Measurements from ENCODE around the gene MB21D2.

The MB21D2 gene

DNA sequence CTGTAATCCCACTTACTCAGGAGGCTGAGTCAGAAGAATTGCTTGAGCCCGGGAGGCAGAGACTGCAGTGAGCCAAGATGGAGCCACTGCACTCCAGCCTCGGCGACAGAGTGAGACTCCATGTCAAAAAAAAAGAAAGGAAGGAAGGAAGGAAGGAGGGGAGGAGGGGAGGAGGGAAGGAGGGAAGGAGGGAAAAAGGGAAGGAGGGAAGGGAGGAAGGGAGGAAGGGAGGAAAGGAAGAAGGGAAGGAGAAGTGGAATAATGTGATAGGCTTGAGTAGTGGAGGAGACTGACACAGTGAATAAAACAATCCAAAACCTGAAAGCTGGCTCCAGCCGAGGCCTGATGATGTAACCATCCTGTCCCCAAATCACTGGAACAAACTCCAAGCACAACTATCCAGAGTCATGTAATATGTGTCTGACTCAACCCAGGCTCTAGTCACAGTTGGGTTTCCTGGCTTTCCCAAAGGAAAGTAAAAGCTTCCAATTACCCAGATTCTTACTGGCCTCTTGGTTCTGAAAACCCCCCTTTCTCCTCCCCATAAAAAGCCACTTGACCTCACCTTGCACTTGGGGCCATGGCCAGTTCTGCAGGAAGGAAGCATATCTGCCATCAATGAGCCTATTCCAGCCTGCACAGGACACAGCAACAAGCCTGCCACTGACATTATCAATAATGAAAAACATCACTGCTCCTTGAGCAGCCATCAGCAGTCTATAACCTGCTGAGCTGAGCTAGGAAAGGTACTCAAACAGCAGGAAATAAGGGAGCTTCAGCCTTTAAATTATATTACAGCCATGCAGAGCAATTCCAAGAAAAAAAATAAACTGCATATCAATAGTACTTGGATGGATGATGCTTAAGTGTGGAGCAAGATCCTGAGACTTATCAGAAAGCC is 48.3 kb downstream of the MB21D2 start (continued):
- TF ChIP-seq, protein P1, sequence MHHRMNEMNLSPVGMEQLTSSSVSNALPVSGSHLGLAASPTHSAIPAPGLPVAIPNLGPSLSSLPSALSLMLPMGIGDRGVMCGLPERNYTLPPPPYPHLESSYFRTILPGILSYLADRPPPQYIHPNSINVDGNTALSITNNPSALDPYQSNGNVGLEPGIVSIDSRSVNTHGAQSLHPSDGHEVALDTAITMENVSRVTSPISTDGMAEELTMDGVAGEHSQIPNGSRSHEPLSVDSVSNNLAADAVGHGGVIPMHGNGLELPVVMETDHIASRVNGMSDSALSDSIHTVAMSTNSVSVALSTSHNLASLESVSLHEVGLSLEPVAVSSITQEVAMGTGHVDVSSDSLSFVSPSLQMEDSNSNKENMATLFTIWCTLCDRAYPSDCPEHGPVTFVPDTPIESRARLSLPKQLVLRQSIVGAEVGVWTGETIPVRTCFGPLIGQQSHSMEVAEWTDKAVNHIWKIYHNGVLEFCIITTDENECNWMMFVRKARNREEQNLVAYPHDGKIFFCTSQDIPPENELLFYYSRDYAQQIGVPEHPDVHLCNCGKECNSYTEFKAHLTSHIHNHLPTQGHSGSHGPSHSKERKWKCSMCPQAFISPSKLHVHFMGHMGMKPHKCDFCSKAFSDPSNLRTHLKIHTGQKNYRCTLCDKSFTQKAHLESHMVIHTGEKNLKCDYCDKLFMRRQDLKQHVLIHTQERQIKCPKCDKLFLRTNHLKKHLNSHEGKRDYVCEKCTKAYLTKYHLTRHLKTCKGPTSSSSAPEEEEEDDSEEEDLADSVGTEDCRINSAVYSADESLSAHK (tag by site-specific recombination; IDR thresholded peaks at IDR 0.05): no peak
- TF ChIP-seq ZFP69B (tag by site-specific recombination; IDR thresholded peaks at IDR 0.05) (peak; percentile 63; the same call in 1 of the 2 replicates), ZNF423 (tag by site-specific recombination; IDR thresholded peaks at IDR 0.05) (no peak), ZNF707 (tag by site-specific recombination; IDR thresholded peaks at IDR 0.05) (no peak), GLIS1 (tag by site-specific recombination; IDR thresholded peaks at IDR 0.05) (no peak), ZNF214 (tag by site-specific recombination; IDR thresholded peaks at IDR 0.05; ENCODE audit: borderline replicate concordance) (no peak), IKZF3 (tag by site-specific recombination; IDR thresholded peaks at IDR 0.05) (no peak), ZNF221 (tag by site-specific recombination; IDR thresholded peaks at IDR 0.05; ENCODE audit: borderline replicate concordance) (no peak), ZNF146 (tag by site-specific recombination; IDR thresholded peaks at IDR 0.05) (no peak), ZNF23 (tag by site-specific recombination; IDR thresholded peaks at IDR 0.05; ENCODE audit: borderline replicate concordance) (no peak), GFI1B (tag by site-specific recombination; IDR thresholded peaks at IDR 0.05) (no peak), ZNF571 (tag by site-specific recombination; IDR thresholded peaks at IDR 0.05) (no peak), FEZF1 (tag by site-specific recombination; IDR thresholded peaks at IDR 0.05) (no peak), BCL11A (tag by site-specific recombination; IDR thresholded peaks at IDR 0.05; ENCODE audit: low read depth) (no peak), ZNF223 (tag by site-specific recombination; IDR thresholded peaks at IDR 0.05) (no peak), ZNF175 (tag by site-specific recombination; IDR thresholded peaks at IDR 0.05) (no peak), ZNF510 (tag by site-specific recombination; IDR thresholded peaks at IDR 0.05; ENCODE audit: insufficient replicate concordance) (no peak), ZNF184 (tag by site-specific recombination; IDR thresholded peaks at IDR 0.05) (no peak)
- TF ChIP-seq, protein P2, sequence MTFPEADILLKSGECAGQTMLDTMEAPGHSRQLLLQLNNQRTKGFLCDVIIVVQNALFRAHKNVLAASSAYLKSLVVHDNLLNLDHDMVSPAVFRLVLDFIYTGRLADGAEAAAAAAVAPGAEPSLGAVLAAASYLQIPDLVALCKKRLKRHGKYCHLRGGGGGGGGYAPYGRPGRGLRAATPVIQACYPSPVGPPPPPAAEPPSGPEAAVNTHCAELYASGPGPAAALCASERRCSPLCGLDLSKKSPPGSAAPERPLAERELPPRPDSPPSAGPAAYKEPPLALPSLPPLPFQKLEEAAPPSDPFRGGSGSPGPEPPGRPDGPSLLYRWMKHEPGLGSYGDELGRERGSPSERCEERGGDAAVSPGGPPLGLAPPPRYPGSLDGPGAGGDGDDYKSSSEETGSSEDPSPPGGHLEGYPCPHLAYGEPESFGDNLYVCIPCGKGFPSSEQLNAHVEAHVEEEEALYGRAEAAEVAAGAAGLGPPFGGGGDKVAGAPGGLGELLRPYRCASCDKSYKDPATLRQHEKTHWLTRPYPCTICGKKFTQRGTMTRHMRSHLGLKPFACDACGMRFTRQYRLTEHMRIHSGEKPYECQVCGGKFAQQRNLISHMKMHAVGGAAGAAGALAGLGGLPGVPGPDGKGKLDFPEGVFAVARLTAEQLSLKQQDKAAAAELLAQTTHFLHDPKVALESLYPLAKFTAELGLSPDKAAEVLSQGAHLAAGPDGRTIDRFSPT (tag by site-specific recombination; IDR thresholded peaks at IDR 0.05): no peak
- TF ChIP-seq, protein P3, sequence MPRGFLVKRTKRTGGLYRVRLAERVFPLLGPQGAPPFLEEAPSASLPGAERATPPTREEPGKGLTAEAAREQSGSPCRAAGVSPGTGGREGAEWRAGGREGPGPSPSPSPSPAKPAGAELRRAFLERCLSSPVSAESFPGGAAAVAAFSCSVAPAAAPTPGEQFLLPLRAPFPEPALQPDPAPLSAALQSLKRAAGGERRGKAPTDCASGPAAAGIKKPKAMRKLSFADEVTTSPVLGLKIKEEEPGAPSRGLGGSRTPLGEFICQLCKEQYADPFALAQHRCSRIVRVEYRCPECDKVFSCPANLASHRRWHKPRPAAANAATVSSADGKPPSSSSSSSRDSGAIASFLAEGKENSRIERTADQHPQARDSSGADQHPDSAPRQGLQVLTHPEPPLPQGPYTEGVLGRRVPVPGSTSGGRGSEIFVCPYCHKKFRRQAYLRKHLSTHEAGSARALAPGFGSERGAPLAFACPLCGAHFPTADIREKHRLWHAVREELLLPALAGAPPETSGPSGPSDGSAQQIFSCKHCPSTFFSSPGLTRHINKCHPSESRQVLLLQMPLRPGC (tag by site-specific recombination; IDR thresholded peaks at IDR 0.05): no peak
- TF ChIP-seq, protein P4, sequence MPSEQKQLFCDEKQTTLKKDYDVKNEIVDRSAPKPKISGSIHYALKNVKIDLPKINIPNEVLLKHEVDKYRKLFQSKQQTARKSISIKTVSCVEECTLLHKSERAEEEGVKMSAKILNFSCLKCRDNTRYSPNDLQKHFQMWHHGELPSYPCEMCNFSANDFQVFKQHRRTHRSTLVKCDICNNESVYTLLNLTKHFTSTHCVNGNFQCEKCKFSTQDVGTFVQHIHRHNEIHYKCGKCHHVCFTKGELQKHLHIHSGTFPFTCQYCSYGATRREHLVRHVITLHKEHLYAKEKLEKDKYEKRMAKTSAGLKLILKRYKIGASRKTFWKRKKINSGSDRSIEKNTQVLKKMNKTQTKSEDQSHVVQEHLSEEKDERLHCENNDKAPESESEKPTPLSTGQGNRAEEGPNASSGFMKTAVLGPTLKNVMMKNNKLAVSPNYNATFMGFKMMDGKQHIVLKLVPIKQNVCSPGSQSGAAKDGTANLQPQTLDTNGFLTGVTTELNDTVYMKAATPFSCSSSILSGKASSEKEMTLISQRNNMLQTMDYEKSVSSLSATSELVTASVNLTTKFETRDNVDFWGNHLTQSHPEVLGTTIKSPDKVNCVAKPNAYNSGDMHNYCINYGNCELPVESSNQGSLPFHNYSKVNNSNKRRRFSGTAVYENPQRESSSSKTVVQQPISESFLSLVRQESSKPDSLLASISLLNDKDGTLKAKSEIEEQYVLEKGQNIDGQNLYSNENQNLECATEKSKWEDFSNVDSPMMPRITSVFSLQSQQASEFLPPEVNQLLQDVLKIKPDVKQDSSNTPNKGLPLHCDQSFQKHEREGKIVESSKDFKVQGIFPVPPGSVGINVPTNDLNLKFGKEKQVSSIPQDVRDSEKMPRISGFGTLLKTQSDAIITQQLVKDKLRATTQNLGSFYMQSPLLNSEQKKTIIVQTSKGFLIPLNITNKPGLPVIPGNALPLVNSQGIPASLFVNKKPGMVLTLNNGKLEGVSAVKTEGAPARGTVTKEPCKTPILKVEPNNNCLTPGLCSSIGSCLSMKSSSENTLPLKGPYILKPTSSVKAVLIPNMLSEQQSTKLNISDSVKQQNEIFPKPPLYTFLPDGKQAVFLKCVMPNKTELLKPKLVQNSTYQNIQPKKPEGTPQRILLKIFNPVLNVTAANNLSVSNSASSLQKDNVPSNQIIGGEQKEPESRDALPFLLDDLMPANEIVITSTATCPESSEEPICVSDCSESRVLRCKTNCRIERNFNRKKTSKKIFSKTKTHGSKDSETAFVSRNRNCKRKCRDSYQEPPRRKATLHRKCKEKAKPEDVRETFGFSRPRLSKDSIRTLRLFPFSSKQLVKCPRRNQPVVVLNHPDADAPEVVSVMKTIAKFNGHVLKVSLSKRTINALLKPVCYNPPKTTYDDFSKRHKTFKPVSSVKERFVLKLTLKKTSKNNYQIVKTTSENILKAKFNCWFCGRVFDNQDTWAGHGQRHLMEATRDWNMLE (tag by site-specific recombination; conservative IDR thresholded peaks at IDR 0.05; ENCODE audit: low read depth): no peak

Measured in HEK293 (cell line).